Activated T-helper 1 cell treated with anti-CD3 and anti-CD28 coated beads, Interleukin-12 subunit alpha, Interleukin-12 subunit beta, Interleukin-2, Interleukin-4 antibody, amounts not matched to agents 30 ng/mL and 10 ng/mL and 1 ng/mL, durations not matched to agents 14 hours and 24 hours and 36 hours (primary cell): ENCODE measurements around the gene BCL2L1. TPM values are rescaled to one million over a fixed set of nuclear protein-coding genes. Genes with fewer than 3 reads are reported as not detected.

Source experiments
- DNase-seq: peaks from one replicate; pipeline ENCODE4 v3.0.0; 2021; ENCODE audit warnings: low spot score
- H3K27ac Mint-ChIP-seq: one replicate; pipeline ENCODE4 v1.8.0; 2021; ENCODE audit warnings: mild to moderate bottlenecking, mixed read lengths
- H3K27me3 Mint-ChIP-seq: one replicate; pipeline ENCODE4 v1.8.0; 2022; ENCODE audit warnings: mild to moderate bottlenecking, moderate library complexity, mixed read lengths; ENCODE audit not compliant: insufficient read depth
- H3K36me3 Mint-ChIP-seq: one replicate; pipeline ENCODE4 v1.8.0; 2021; ENCODE audit warnings: low read depth, mixed read lengths
- H3K4me1 Mint-ChIP-seq: one replicate; pipeline ENCODE4 v1.8.0; 2021; ENCODE audit warnings: low read depth, mixed read lengths
- H3K4me3 Mint-ChIP-seq: one replicate; pipeline ENCODE4 v1.8.0; 2021; ENCODE audit warnings: mild to moderate bottlenecking, moderate library complexity, mixed read lengths
- H3K9me3 Mint-ChIP-seq: one replicate; pipeline ENCODE4 v1.8.0; 2021; ENCODE audit warnings: mixed read lengths
- intact Hi-C: fragments of 100-400 bp; cut with micrococcal nuclease; formaldehyde crosslinking; loops from one replicate; pipeline ENCODE4 v1.15.1; 2024
- total RNA-seq: library from RNA; stranded (reverse); gene quantifications from 2 replicates; pipeline ENCODE4 v1.2.3, GENCODE V29; 2022

Gene BCL2L1
- total RNA-seq, 1 donor from 2014 or later = 420 TPM

GRCh38 chr20:31711179-31712111 lies 11.2 kb downstream of the BCL2L1 start:
- no peaks in the 10 kb centered on the region for H3K27me3 Mint-ChIP-seq
- H3K4me1 Mint-ChIP-seq = peaks cover 89% of the 10 kb centered on the region
- H3K27ac Mint-ChIP-seq = peak overlapping the region; percentile 62
- no peaks in the 10 kb centered on the region for H3K9me3 Mint-ChIP-seq
- peaks cover 87% of the 10 kb centered on the region for H3K36me3 Mint-ChIP-seq
- peak overlapping the region; percentile 80 for H3K4me3 Mint-ChIP-seq
- intact Hi-C loops = no loop called here
- no peak for DNase-seq

GRCh38 chr20:31710423-31711108 lies 12.1 kb downstream of the BCL2L1 start:
- Mint-ChIP-seq H3K9me3 (no peaks in the 10 kb centered on the region), H3K27me3 (no peaks in the 10 kb centered on the region), H3K4me3 (peak overlapping the region; percentile 80), H3K36me3 (peaks cover 85% of the 10 kb centered on the region), H3K4me1 (peaks cover 89% of the 10 kb centered on the region), H3K27ac (peak overlapping the region; percentile 62)
- intact Hi-C loops = no loop called here
- DNase-seq = no peak

DNA sequence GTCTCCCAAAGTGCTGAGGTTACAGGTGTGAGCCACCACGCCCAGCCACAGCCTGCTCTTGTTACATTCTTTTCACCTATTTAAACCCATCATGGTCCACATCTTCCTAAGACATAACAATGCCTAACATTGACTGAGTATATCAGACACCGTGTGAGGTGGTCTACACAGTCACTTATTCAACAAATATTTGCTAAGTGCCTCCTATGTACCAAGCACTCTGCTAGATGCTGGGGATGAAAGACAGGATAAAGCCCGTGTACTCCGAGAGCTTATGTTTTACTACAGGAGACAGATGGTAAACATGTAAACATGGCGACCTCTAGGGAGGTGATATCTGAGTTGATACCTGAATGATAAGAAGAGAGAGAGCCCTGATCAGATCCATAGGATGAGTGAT lies 12.7 kb downstream of the BCL2L1 start:
- peaks cover 84% of the 10 kb centered on the region for H3K36me3 Mint-ChIP-seq
- peak overlapping the region; percentile 21 for H3K27ac Mint-ChIP-seq
- DNase-seq = no peak
- no peaks in the 10 kb centered on the region for H3K27me3 Mint-ChIP-seq
- peak overlapping the region; percentile 16 for H3K4me3 Mint-ChIP-seq
- peaks cover 90% of the 10 kb centered on the region for H3K4me1 Mint-ChIP-seq
- H3K9me3 Mint-ChIP-seq = no peaks in the 10 kb centered on the region
- intact Hi-C loops = no loop called here

DNA sequence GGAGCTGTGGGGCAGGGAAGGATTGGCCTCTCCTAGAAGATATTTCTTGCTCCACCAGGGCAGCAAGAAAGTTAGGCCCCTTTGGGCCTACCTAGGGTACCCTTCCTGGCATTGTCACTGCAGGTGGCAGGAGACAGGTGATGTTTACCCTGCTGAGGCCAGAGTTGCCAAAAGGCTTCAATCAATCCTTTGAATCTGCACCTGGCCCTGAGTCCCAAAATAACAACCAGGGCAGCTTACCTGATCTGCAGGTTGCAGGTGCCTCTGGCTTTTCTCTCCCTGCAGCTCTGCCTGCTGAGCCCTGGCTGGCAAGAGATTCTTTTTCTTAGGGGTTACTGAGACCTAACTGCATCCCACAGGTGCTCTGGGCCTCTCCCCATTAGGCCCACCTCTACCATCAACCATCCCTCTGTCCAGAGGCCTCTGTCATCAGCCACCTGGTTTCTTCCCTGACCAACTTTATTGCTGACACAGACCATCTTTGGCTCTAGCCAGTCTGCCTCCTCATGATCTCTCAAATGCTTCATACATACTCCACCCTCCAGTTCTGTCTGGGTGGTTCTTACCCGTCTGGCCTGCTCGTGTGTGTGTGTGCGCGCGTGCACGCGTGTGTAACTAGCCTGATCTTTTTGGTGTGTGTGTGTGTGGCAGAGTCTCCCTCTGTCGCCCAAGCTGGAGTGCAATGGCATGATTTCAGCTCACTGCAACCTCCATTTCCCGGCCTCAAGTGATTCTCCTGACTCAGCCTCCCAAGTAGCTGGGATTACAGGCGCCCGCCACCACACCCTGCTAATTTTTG lies 13.7 kb downstream of the BCL2L1 start:
- no peaks in the 10 kb centered on the region for H3K9me3 Mint-ChIP-seq
- intact Hi-C loops = no loop called here
- H3K4me1 Mint-ChIP-seq = peaks cover 89% of the 10 kb centered on the region
- H3K27ac Mint-ChIP-seq = peak overlapping the region; percentile 65
- peaks cover 82% of the 10 kb centered on the region for H3K36me3 Mint-ChIP-seq
- DNase-seq = no peak
- H3K4me3 Mint-ChIP-seq = peak overlapping the region; percentile 9
- no peaks in the 10 kb centered on the region for H3K27me3 Mint-ChIP-seq

GRCh38 chr20:31707994-31708735 lies 14.5 kb downstream of the BCL2L1 start:
- DNase-seq = no peak
- H3K9me3 Mint-ChIP-seq = no peaks in the 10 kb centered on the region
- peaks cover 82% of the 10 kb centered on the region for H3K4me1 Mint-ChIP-seq
- intact Hi-C loops = no loop called here
- H3K4me3 Mint-ChIP-seq = peak overlapping the region; percentile 5
- peaks cover 74% of the 10 kb centered on the region for H3K36me3 Mint-ChIP-seq
- H3K27me3 Mint-ChIP-seq = no peaks in the 10 kb centered on the region
- no peak overlapping the region for H3K27ac Mint-ChIP-seq

DNA sequence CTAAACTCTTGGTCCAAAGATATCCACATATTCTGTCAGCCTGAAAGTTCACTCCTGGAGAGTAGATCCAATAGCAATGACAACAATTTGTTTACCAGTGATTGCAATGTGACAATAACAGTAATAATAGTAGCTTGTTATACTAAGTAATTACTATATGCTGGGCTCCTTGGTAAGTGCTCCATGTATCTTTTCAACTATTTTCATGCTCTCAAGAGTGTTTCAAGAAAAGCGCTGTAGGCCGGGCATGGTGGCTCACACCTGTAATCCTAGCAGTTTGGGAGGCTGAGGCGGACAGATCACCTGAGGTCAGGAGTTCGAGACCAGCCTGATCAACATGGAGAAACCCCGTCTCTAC lies 15.4 kb downstream of the BCL2L1 start:
- Mint-ChIP-seq H3K9me3 (no peaks in the 10 kb centered on the region), H3K27me3 (no peaks in the 10 kb centered on the region), H3K4me1 (peaks cover 73% of the 10 kb centered on the region), H3K27ac (peak overlapping the region; percentile 68), H3K36me3 (peaks cover 66% of the 10 kb centered on the region), H3K4me3 (peak overlapping the region; percentile 5)
- DNase-seq = no peak
- intact Hi-C loops = no loop called here

- H3K4me3 Mint-ChIP-seq = peak overlapping the region; percentile 49
- no peak for DNase-seq
- H3K27me3 Mint-ChIP-seq = no peaks in the 10 kb centered on the region
- peaks cover 73% of the 10 kb centered on the region for H3K4me1 Mint-ChIP-seq
- no peaks in the 10 kb centered on the region for H3K9me3 Mint-ChIP-seq
- peak overlapping the region; percentile 68 for H3K27ac Mint-ChIP-seq
- H3K36me3 Mint-ChIP-seq = peaks cover 65% of the 10 kb centered on the region
- intact Hi-C loops = no loop called here
These were observed 15.9 kb downstream of the BCL2L1 start for GRCh38 chr20:31706607-31707257.

- intact Hi-C loops = no loop called here
- no peaks in the 10 kb centered on the region for H3K27me3 Mint-ChIP-seq
- H3K36me3 Mint-ChIP-seq = peaks cover 63% of the 10 kb centered on the region
- peak overlapping the region; percentile 34 for H3K4me3 Mint-ChIP-seq
- H3K27ac Mint-ChIP-seq = peak overlapping the region; percentile 68
- no peak for DNase-seq
- no peaks in the 10 kb centered on the region for H3K9me3 Mint-ChIP-seq
- peaks cover 71% of the 10 kb centered on the region for H3K4me1 Mint-ChIP-seq
These were observed 16.8 kb downstream of the BCL2L1 start for GRCh38 chr20:31705598-31706597.

DNA sequence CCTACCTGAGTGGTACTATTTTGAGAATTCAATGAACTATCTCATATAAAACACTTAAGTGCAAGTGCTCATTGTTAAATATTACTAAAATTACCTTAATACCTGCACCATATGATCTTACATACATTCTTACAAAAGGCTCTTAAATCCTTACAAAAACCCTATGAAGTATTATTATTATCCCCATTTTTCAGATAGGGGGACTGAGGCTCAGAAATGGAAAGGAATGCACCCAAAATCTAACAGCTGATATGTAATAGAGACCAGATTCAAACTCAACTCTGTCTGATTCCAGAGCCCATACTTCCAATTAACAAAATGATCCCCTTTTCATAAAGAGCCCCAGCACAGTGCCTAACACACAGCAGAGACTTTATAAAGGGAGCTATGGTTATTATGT lies 17.5 kb downstream of the BCL2L1 start:
- Mint-ChIP-seq H3K27me3 (no peaks in the 10 kb centered on the region), H3K27ac (peak overlapping the region; percentile 14), H3K36me3 (peaks cover 64% of the 10 kb centered on the region), H3K9me3 (no peaks in the 10 kb centered on the region), H3K4me3 (no peak overlapping the region), H3K4me1 (peaks cover 73% of the 10 kb centered on the region)
- DNase-seq = no peak
- intact Hi-C loops = no loop called here

DNA sequence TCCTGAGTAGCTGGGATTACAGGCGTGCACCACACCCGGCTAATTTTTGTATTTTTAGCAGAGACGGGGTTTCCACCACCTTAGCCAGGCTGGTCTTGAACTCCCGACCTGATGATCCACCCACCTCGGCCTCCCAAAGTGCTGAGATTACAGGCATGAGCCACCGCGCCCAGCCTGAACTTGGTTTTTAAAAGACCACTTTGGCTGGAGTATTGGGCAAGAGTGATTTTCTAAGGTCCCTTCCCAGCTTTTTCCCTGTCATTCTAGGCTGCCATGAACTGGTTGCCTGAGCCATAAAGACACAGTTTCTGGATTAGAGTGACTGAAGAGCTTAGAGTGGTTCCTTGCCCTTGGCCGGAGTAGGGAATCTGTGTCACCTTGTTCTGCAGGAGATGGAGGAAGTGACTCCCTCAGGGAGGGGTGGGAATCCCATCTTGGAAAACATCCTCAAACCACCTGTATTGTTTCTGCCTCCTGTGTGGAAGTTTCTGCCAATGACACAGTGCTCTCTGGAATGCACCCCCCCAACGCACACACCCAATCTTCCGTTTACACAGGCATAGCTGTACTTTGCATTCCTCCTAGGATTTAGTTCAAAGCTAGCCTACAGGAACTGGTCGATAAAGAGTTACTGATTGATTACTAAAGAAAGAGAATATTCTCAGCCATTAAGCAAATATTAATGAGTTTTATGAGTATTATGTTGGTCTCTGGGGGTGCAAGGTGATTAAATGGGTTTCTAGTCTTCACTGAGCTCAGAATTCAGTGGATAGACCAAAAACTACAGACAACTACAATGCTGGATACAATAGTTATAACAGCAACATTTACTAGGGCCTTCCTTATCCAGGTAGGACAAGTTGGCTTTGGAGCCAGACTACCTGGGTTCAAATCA lies 18.2 kb downstream of the BCL2L1 start:
- H3K9me3 Mint-ChIP-seq = no peaks in the 10 kb centered on the region
- H3K4me1 Mint-ChIP-seq = peaks cover 74% of the 10 kb centered on the region
- no peak overlapping the region for H3K4me3 Mint-ChIP-seq
- peaks cover 63% of the 10 kb centered on the region for H3K36me3 Mint-ChIP-seq
- DNase-seq = no peak
- no peaks in the 10 kb centered on the region for H3K27me3 Mint-ChIP-seq
- H3K27ac Mint-ChIP-seq = peak overlapping the region; percentile 29
- intact Hi-C loops = no loop called here
